Vagina (tissue), 2 donors: ENCODE measurements around the gene DHTKD1. TPM values are rescaled to one million over a fixed set of nuclear protein-coding genes. Genes with fewer than 3 reads are reported as not detected.
"Not testable (repeated sequence)": the region's sequence is repeated elsewhere in the genome, so short reads cannot be mapped to it uniquely, and the experiment has no call there.

Source experiments
- DNase-seq, 2 donors: peaks; one replicate each; pipeline ENCODE4 v3.0.0-alpha.2; 2017; ENCODE audit errors: extremely low spot score in 2 of 2
- H3K27ac ChIP-seq: fragments of 200-600 bp; sonication (generic); one replicate; pipeline ENCODE4 v1.5.1; 2019
- H3K27me3 ChIP-seq: fragments of 200-600 bp; sonication (generic); one replicate; pipeline ENCODE4 v1.5.1; 2019
- H3K36me3 ChIP-seq, 2 donors: fragments of 200-600 bp; sonication (generic); one replicate each; pipeline ENCODE4 v1.5.1; 2017 to 2019
- H3K4me1 ChIP-seq: fragments of 200-600 bp; sonication (generic); one replicate; pipeline ENCODE4 v1.5.1; 2019
- H3K4me3 ChIP-seq, 2 donors: fragments of 200-600 bp; sonication (generic); 1 replicate in 1 of 2; 2 replicates in 1 of 2; pipeline ENCODE4 v1.5.1; 2016 to 2019
- H3K9me3 ChIP-seq: fragments of 200-600 bp; sonication (generic); one replicate; pipeline ENCODE4 v1.5.1; 2019
- POLR2A ChIP-seq, 2 donors: fragments of 450-650 bp; IDR thresholded peaks; one replicate each; pipeline ENCODE4 v1.6.1; 2017; ENCODE audit warnings: antibody characterized with exemption in 2 of 2, mild to moderate bottlenecking in 2 of 2, moderate library complexity in 2 of 2
- POLR2AphosphoS5 ChIP-seq, 2 donors: sonication (generic); formaldehyde crosslinking; IDR thresholded peaks; one replicate each; pipeline ENCODE4 v1.9.0; 2017; ENCODE audit warnings: antibody characterized with exemption in 2 of 2, mild to moderate bottlenecking in 2 of 2, low read depth in 1 of 2; ENCODE audit not compliant: insufficient read depth in 1 of 2
- intact Hi-C: fragments of 100-400 bp; cut with DNase I; formaldehyde crosslinking; loops from one replicate; pipeline ENCODE4 v1.15.1; 2023
- microRNA counts, 2 donors: library from miRNA; unstranded; fragments of <30 nt; microRNA quantifications; one replicate each; lab custom pipeline; 2016 to 2017
- microRNA-seq: library from miRNA; unstranded; fragments of <30 nt; microRNA quantifications from one replicate; pipeline ENCODE4, GENCODE V29; 2017; ENCODE audit warnings: borderline number of aligned reads, borderline replicate concordance
- small RNA-seq: library from RNA; depleted of rRNA; stranded (forward); fragments of <200 nt; gene quantifications from one replicate; pipeline ENCODE3, GENCODE V24; 2016
- total RNA-seq: library from RNA; depleted of rRNA; stranded (reverse); fragments of >200 nt; gene quantifications from one replicate; pipeline ENCODE4 v1.2.3, GENCODE V29; 2016
- TF ChIP-seq, protein P1 (sequence below), 3 experiments: fragments of 450-650 bp in 2 of 3; fragments of 200-600 bp in 1 of 3; sonication (generic) in 1 of 3; IDR thresholded peaks; one replicate each; pipeline ENCODE4 v1.5.1; 2017 to 2019; ENCODE audit warnings: antibody characterized with exemption in 3 of 3, mild to moderate bottlenecking in 2 of 3, moderate library complexity in 2 of 3

DHTKD1 gene
- total RNA-seq, 1 donor from 2014 or later = 13.3 TPM

DNA sequence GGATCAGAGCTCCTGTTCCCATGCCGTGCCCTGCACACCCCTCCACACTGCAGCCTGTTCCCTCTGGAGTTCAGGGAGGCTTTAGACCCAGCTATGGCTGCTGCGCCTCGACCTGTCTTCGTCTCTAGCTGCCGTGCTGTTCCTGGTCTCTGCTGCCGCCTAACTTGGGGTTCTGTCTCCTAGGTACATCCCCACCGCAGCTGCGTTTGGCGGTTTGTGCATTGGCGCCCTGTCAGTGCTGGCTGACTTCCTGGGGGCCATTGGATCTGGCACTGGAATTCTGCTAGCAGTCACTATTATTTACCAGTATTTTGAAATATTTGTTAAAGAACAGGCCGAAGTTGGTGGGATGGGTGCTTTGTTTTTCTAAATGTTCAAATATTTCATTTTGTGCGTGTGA, 95.3 kb downstream of the DHTKD1 start:
- no peak for DNase-seq
- H3K36me3 ChIP-seq = peaks cover 0 to 52% of the 10 kb centered on the region in 2 donors
- no peak for TF ChIP-seq POLR2AphosphoS5 (IDR thresholded peaks at IDR 0.05; ENCODE audit: insufficient read depth in 1 of 2, low read depth in 1 of 2)
- no peaks in the 10 kb centered on the region for H3K27me3 ChIP-seq
- no peak overlapping the region for H3K4me3 ChIP-seq
- intact Hi-C loops = no loop called here
- H3K27ac ChIP-seq = no peak overlapping the region
- no peaks in the 10 kb centered on the region for H3K4me1 ChIP-seq
- no peaks in the 10 kb centered on the region for H3K9me3 ChIP-seq

DNA sequence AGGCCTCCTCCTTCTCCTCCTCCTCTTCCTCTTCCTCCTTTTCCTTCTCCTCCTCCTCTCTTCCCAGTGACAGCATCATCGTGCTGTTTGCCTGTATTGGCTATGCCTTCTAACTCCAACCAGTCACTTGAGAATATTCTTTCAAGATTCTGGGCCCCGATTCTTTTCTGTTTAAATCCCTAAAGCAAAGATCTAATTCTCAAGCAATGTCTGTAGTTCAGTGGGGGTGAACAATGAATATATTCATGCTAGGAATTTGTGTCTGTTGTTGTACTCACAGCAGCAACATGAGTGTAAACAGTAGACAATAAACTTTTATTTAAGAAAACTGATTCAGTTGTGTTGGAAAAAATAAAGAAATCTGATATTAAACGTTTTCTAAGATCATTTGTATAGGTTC, 96.3 kb downstream of the DHTKD1 start:
- intact Hi-C loops = no loop called here
- Histone ChIP-seq H3K4me3 (no peak overlapping the region), H3K4me1 (no peaks in the 10 kb centered on the region), H3K27me3 (no peaks in the 10 kb centered on the region), H3K9me3 (no peaks in the 10 kb centered on the region), H3K36me3 (peaks cover 0 to 56% of the 10 kb centered on the region in 2 donors), H3K27ac (no peak overlapping the region)
- TF ChIP-seq POLR2AphosphoS5 (IDR thresholded peaks at IDR 0.05; ENCODE audit: insufficient read depth in 1 of 2, low read depth in 1 of 2) (no peak), POLR2A (IDR thresholded peaks at IDR 0.05) (no peak)
- TF ChIP-seq, protein P1, sequence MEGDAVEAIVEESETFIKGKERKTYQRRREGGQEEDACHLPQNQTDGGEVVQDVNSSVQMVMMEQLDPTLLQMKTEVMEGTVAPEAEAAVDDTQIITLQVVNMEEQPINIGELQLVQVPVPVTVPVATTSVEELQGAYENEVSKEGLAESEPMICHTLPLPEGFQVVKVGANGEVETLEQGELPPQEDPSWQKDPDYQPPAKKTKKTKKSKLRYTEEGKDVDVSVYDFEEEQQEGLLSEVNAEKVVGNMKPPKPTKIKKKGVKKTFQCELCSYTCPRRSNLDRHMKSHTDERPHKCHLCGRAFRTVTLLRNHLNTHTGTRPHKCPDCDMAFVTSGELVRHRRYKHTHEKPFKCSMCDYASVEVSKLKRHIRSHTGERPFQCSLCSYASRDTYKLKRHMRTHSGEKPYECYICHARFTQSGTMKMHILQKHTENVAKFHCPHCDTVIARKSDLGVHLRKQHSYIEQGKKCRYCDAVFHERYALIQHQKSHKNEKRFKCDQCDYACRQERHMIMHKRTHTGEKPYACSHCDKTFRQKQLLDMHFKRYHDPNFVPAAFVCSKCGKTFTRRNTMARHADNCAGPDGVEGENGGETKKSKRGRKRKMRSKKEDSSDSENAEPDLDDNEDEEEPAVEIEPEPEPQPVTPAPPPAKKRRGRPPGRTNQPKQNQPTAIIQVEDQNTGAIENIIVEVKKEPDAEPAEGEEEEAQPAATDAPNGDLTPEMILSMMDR (IDR thresholded peaks at IDR 0.05) = no peak
- DNase-seq = no peak

DNA sequence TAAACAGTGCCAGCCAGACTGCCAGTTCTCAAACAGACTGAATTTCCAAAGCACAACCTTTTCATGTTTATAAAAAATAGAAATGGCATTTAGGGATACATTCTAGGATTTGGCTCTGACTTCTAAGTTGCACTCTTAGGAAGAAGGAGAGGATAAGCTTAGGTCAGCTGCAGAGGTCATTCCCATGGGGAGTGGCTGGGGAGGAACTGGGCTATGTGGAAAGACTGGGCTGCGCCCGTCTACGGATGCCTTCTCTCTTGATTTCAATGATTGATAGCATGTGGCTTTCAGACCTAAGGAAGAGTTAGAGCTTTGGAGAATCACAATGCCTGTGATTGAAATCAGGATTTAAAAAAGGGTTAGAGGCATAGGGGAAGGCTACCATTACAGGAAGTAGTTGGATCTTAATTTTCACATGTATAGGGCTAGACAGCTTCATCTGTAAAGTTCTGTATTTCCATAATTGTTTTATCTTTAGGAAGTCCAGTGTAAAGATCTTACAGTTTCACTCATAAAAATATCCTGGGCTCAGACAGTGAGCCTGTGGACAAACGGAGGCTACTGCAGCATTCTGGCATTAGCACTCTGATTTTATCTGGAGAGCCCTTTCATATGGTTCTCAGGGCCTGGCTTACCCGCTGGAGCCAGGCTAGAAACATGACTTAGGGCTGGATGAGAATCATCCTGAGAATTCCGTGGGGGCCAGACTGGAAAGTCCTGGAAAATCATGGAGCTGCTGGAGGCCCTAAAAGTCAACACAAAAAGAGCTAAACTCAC, 97.4 kb downstream of the DHTKD1 start:
- intact Hi-C loops = no loop called here
- no peaks in the 10 kb centered on the region for H3K9me3 ChIP-seq
- TF ChIP-seq POLR2AphosphoS5 (IDR thresholded peaks at IDR 0.05; ENCODE audit: insufficient read depth in 1 of 2, low read depth in 1 of 2) = no peak
- no peak for TF ChIP-seq POLR2A (IDR thresholded peaks at IDR 0.05)
- TF ChIP-seq, protein P1 (IDR thresholded peaks at IDR 0.05) = no peak
- no peak overlapping the region for H3K4me3 ChIP-seq
- H3K27me3 ChIP-seq = no peaks in the 10 kb centered on the region
- H3K27ac ChIP-seq = no peak overlapping the region
- DNase-seq = no peak
- peaks cover 0 to 61% of the 10 kb centered on the region in 2 donors for H3K36me3 ChIP-seq
- H3K4me1 ChIP-seq = no peaks in the 10 kb centered on the region

DNA sequence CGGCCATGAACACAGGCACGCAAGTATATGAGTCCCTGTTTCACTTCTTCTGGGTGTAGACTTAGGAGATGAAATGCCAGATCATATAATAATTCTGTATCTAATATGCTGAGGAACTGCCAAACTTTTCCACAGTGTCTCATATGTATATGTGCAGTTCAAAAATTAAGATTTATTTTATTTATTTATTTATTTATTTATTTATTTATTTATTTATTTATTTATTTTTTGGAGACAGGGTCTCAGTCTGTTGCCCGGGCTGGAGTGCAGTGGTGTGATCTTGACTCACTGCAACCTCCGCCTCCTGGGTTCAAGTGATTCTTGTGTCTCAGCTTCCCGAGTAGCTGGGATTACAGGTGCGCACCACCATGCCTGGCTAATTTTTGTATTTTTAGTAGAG, 102.8 kb downstream of the DHTKD1 start:
- H3K27ac ChIP-seq, H3K9me3 ChIP-seq, H3K4me1 ChIP-seq, H3K4me3 ChIP-seq, H3K27me3 ChIP-seq, intact Hi-C loops, DNase-seq: not testable (repeated sequence)
- H3K36me3 ChIP-seq = peaks cover 0 to 80% of the 10 kb centered on the region in 2 donors

MicroRNA genes within 50 kb of the gene (microRNA counts, 767-probe panel; counts per million panel counts)
- 1,296 to 3,572 counts per million in 2 donors for microRNA hsa-miR-548ak (lab: Ali Mortazavi, UCI)

Small RNAs within 50 kb of the gene (microRNA-seq; reads per million reads assigned to microRNA genes)
- gene MIR548AK = not detected

Small RNAs within 50 kb of the gene (small RNA-seq; reads per million reads assigned to genes)
- not detected for gene MIR548AK
- gene RNU6-88P = not detected

Other genes with a start within 250 kb of the DHTKD1 start
- gene PROSER2, start 245.6 kb upstream of the DHTKD1 start, total RNA-seq = 8.1 TPM
- gene UPF2, start 26.1 kb upstream of the DHTKD1 start, total RNA-seq = 21.6 TPM
- gene SEC61A2, start 60.7 kb downstream of the DHTKD1 start, total RNA-seq = 9.1 TPM
- gene NUDT5, start 126.9 kb downstream of the DHTKD1 start, total RNA-seq = 30.7 TPM
- 30.4 TPM for gene CDC123, start 127.2 kb downstream of the DHTKD1 start, total RNA-seq